ENCODE results near the gene NDUFAF3. TPM values are rescaled to one million over a fixed set of nuclear protein-coding genes. Genes with fewer than 3 reads are reported as not detected.

Gene NDUFAF3
- total and polyA plus RNA-seq, 2 donors (not counting 3 experiments of a cell fraction or from before 2014, with no cell fraction given): 91.1 to 91.4 TPM

DNA sequence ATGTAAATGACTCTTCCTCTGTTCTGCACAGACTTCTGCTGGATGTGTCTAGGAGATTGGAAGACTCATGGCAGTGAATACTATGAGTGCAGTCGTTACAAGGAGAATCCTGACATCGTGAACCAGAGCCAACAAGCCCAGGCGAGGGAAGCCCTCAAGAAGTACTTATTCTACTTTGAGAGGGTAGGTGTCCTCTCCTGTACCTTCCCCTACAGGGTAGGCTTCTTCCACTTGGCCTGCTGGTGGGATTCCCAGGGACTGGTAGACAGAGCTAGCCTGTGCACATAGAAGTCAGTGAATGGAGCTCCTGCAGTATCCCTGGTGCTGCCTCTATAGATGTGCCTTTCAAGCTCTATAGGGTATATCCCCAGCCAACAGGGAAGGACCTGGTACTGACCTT, 42.5 kb upstream of the NDUFAF3 start:
- Histone ChIP-seq H3K79me2 (ENCODE audit: control insufficient read depth, insufficient read depth, low read length) (no peaks in the 10 kb centered on the region), H3K4me1 (ENCODE audit: control insufficient read depth, extremely low read depth, insufficient read depth, low read length) (peaks cover 3% of the 10 kb centered on the region), H3K4me3 (replicated peaks in 1 of 3; ENCODE audit: insufficient read depth in 1 of 3, low read depth in 1 of 3, low read length in 3 of 3) (no peak overlapping the region), H3K36me3 (ENCODE audit: control insufficient read depth in 2 of 2, extremely low read depth in 1 of 2, insufficient read depth in 2 of 2, low read length in 2 of 2) (peaks cover 32 to 51% of the 10 kb centered on the region in 2 experiments), H3K9me3 (replicated peaks; ENCODE audit: control insufficient read depth, insufficient read depth, low read length) (no peaks in the 10 kb centered on the region), H3K9me1 (replicated peaks; ENCODE audit: control insufficient read depth, extremely low read depth, insufficient read depth, low read length) (no peaks in the 10 kb centered on the region), H2AFZ (ENCODE audit: low read depth, low read length) (no peak overlapping the region), H3K27ac (ENCODE audit: insufficient read depth, low read depth, low read length) (no peak overlapping the region), H3K4me2 (ENCODE audit: insufficient read depth, low read length) (no peak overlapping the region), H4K20me1 (replicated peaks; ENCODE audit: control insufficient read depth, extremely low read depth, insufficient read depth, low read length) (no peaks in the 10 kb centered on the region), H3K27me3 (ENCODE audit: control insufficient read depth in 2 of 2, insufficient read depth in 2 of 2, low read length in 2 of 2) (no peaks in the 10 kb centered on the region), H3K9ac (replicated peaks; ENCODE audit: extremely low read depth, insufficient read depth, low read length) (no peak overlapping the region)
- ChIA-PET POLR2A (no interaction called here), CTCF (no interaction called here)
- no peak for FAIRE-seq
- intact Hi-C loops (cut with micrococcal nuclease) (no loop called here), dilution Hi-C loops (cut with MboI; ENCODE audit: extremely low pct_ligation_motif_present, low sequenced_read_pairs) (no loop called here)
- TF ChIP-seq POLR2A (IDR thresholded peaks at IDR 0.05; ENCODE audit: low read depth, low read length) (no peak), GATA2 (IDR thresholded peaks at IDR 0.05; ENCODE audit: insufficient read depth, insufficient read length, low read depth, low read length) (no peak), JUN (IDR thresholded peaks at IDR 0.05; ENCODE audit: borderline replicate concordance, insufficient read depth, insufficient read length, low read depth) (no peak), POLR2AphosphoS5 (IDR thresholded peaks at IDR 0.05; ENCODE audit: insufficient read depth, low read depth, low read length) (no peak), MYC (IDR thresholded peaks at IDR 0.05; ENCODE audit: low read depth, low read length) (no peak), FOS (IDR thresholded peaks at IDR 0.05; ENCODE audit: borderline replicate concordance, insufficient read depth, low read length) (no peak), EZH2 (IDR thresholded peaks at IDR 0.05; ENCODE audit: borderline replicate concordance, low read depth, low read length, severe bottlenecking) (no peak)
- TF ChIP-seq, protein P1, sequence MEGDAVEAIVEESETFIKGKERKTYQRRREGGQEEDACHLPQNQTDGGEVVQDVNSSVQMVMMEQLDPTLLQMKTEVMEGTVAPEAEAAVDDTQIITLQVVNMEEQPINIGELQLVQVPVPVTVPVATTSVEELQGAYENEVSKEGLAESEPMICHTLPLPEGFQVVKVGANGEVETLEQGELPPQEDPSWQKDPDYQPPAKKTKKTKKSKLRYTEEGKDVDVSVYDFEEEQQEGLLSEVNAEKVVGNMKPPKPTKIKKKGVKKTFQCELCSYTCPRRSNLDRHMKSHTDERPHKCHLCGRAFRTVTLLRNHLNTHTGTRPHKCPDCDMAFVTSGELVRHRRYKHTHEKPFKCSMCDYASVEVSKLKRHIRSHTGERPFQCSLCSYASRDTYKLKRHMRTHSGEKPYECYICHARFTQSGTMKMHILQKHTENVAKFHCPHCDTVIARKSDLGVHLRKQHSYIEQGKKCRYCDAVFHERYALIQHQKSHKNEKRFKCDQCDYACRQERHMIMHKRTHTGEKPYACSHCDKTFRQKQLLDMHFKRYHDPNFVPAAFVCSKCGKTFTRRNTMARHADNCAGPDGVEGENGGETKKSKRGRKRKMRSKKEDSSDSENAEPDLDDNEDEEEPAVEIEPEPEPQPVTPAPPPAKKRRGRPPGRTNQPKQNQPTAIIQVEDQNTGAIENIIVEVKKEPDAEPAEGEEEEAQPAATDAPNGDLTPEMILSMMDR (IDR thresholded peaks at IDR 0.05; ENCODE audit: extremely low read depth in 1 of 2, insufficient read depth in 1 of 2, low read depth in 1 of 2, low read length in 2 of 2): no peak
- TF ChIP-seq, protein P2, sequence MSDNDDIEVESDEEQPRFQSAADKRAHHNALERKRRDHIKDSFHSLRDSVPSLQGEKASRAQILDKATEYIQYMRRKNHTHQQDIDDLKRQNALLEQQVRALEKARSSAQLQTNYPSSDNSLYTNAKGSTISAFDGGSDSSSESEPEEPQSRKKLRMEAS (IDR thresholded peaks at IDR 0.05; ENCODE audit: insufficient read depth, insufficient read length): no peak
- no TSS peak for BruUV-seq (replicated peaks)
- no peak for DNase-seq (ENCODE audit: low read depth, low spot score)
